Thyroid gland (tissue), 4 donors: ENCODE measurements around the gene TREX2. TPM values are rescaled to one million over a fixed set of nuclear protein-coding genes. Genes with fewer than 3 reads are reported as not detected.

Source experiments
- DNase-seq, 2 donors: peaks; one replicate each; pipeline ENCODE4 v3.0.0-alpha.2; 2019
- H3K27ac ChIP-seq, 3 donors: fragments of 200-600 bp; sonication (generic); 1 replicate in 2 of 3; 2 replicates in 1 of 3; pipeline ENCODE4 v1.5.1; 2016 to 2019; ENCODE audit warnings: mild to moderate bottlenecking in 1 of 3, moderate library complexity in 1 of 3
- H3K27me3 ChIP-seq: fragments of 200-600 bp; sonication (generic); one replicate; pipeline ENCODE4 v1.5.1; 2019
- H3K36me3 ChIP-seq, 2 donors: fragments of 200-600 bp; sonication (generic); one replicate each; pipeline ENCODE4 v1.5.1; 2016 to 2019
- H3K4me1 ChIP-seq, 2 donors: fragments of 200-600 bp; sonication (generic); one replicate each; pipeline ENCODE4 v1.5.1; 2017 to 2019
- H3K4me3 ChIP-seq, 3 donors: fragments of 200-600 bp; sonication (generic); replicated peaks in 1 of 3; 1 replicate in 2 of 3; 2 replicates in 1 of 3; pipeline ENCODE4 v1.5.1; 2016; ENCODE audit warnings: mild to moderate bottlenecking in 1 of 3
- H3K9me3 ChIP-seq: fragments of 200-600 bp; sonication (generic); one replicate; pipeline ENCODE4 v1.5.1; 2017
- POLR2A ChIP-seq, 2 donors: fragments of 450-650 bp; IDR thresholded peaks; one replicate each; pipeline ENCODE4 v1.6.1; 2017; ENCODE audit warnings: antibody characterized with exemption in 2 of 2, mild to moderate bottlenecking in 2 of 2, moderate library complexity in 1 of 2
- WGBS, 2 donors: methylation state at CpG; one replicate each; pipeline ENCODE4 v1.1.5; 2017; 5-methylcytosine and 5-hydroxymethylcytosine counted together
- intact Hi-C: fragments of 100-400 bp; cut with DNase I; formaldehyde crosslinking; loops from one replicate; pipeline ENCODE4 v1.15.1; 2023
- total RNA-seq, 4 donors: library from RNA; depleted of rRNA; stranded (reverse); fragments of >200 nt; gene quantifications; one replicate each; pipeline ENCODE4 v1.2.3, GENCODE V29; 2016
- TF ChIP-seq, protein P1 (sequence below), 6 experiments: fragments of 200-600 bp in 3 of 6; fragments of 450-650 bp in 3 of 6; sonication (generic) in 3 of 6; IDR thresholded peaks; one replicate each; pipeline ENCODE4 v1.5.1; 2016 to 2019; ENCODE audit warnings: antibody characterized with exemption in 6 of 6, mild to moderate bottlenecking in 2 of 6, inconsistent platforms in 1 of 6, moderate library complexity in 1 of 6

The TREX2 gene
- total RNA-seq, 4 donors from 2014 or later: 0.40 to 8.9 (median 3.2) TPM; not detected in 1

- peak overlapping the region; percentile 68 to 76 (median 68) for H3K27ac ChIP-seq
- H3K4me1 ChIP-seq: peaks cover 9 to 23% of the 10 kb centered on the region in 2 donors
- WGBS, 2 donors: 54 to 65% methylated on average over 3 to 4 of the region's 5 CpGs
- no peaks in the 10 kb centered on the region for H3K27me3 ChIP-seq
- no peaks in the 10 kb centered on the region for H3K9me3 ChIP-seq
- no peaks in the 10 kb centered on the region for H3K36me3 ChIP-seq
- TF ChIP-seq, protein P1, sequence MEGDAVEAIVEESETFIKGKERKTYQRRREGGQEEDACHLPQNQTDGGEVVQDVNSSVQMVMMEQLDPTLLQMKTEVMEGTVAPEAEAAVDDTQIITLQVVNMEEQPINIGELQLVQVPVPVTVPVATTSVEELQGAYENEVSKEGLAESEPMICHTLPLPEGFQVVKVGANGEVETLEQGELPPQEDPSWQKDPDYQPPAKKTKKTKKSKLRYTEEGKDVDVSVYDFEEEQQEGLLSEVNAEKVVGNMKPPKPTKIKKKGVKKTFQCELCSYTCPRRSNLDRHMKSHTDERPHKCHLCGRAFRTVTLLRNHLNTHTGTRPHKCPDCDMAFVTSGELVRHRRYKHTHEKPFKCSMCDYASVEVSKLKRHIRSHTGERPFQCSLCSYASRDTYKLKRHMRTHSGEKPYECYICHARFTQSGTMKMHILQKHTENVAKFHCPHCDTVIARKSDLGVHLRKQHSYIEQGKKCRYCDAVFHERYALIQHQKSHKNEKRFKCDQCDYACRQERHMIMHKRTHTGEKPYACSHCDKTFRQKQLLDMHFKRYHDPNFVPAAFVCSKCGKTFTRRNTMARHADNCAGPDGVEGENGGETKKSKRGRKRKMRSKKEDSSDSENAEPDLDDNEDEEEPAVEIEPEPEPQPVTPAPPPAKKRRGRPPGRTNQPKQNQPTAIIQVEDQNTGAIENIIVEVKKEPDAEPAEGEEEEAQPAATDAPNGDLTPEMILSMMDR (IDR thresholded peaks at IDR 0.05): no peak
- no peak for TF ChIP-seq POLR2A (IDR thresholded peaks at IDR 0.05)
- intact Hi-C loops: no loop called here
- no peak overlapping the region for H3K4me3 ChIP-seq
- DNase-seq: peak; percentile 68 to 69
These were observed 18.3 kb upstream of the TREX2 start for GRCh38 chrX:153464116-153464515.

GRCh38 chrX:153463556-153463955 is 17.7 kb upstream of the TREX2 start:
- intact Hi-C loops: no loop called here
- Histone ChIP-seq H3K36me3 (no peaks in the 10 kb centered on the region), H3K4me1 (peaks cover 8 to 19% of the 10 kb centered on the region in 2 donors), H3K4me3 (no peak overlapping the region), H3K27ac (peak overlapping the region; percentile 68 to 76 (median 68)), H3K9me3 (no peaks in the 10 kb centered on the region), H3K27me3 (no peaks in the 10 kb centered on the region)
- DNase-seq: no peak
- TF ChIP-seq, protein P1 (IDR thresholded peaks at IDR 0.05): no peak
- TF ChIP-seq POLR2A (IDR thresholded peaks at IDR 0.05): no peak
- 66 to 76% methylated on average over 9 of the region's 12 CpGs for WGBS, 2 donors

DNA sequence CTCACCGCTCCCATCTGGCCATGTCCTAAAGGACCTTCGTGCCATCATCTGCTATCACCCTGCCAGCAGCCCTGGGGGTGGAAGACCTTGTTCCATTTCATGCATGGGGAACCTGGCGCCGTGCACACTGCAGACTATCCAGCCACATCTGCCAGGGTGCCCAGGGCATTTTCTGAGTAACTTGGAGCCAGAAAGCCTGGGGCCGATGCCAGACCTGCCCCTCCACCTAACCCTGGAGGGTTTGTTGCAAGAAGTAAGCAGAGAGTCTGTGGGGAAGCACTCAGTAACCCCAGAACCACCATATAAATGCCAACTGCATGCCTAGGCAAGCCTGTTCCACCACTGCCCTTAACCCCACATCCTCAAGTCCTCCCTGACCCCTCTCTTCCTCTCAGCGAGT is 17.2 kb upstream of the TREX2 start:
- no peaks in the 10 kb centered on the region for H3K27me3 ChIP-seq
- no peaks in the 10 kb centered on the region for H3K9me3 ChIP-seq
- peak; percentile 89 to 91 for DNase-seq
- H3K4me3 ChIP-seq: no peak overlapping the region
- peak overlapping the region; percentile 28 to 76 (median 68) for H3K27ac ChIP-seq
- H3K36me3 ChIP-seq: no peaks in the 10 kb centered on the region
- H3K4me1 ChIP-seq: peaks cover 8 to 19% of the 10 kb centered on the region in 2 donors
- 31 to 41% methylated on average over 2 to 4 of the region's 6 CpGs for WGBS, 2 donors
- intact Hi-C loops: no loop called here
- TF ChIP-seq, protein P1 (IDR thresholded peaks at IDR 0.05): no peak
- no peak for TF ChIP-seq POLR2A (IDR thresholded peaks at IDR 0.05)

- H3K36me3 ChIP-seq: no peaks in the 10 kb centered on the region
- TF ChIP-seq, protein P1 (IDR thresholded peaks at IDR 0.05): no peak
- no peak for TF ChIP-seq POLR2A (IDR thresholded peaks at IDR 0.05)
- H3K4me1 ChIP-seq: peaks cover 8 to 19% of the 10 kb centered on the region in 2 donors
- H3K27ac ChIP-seq: peak overlapping the region; percentile 28 to 51 (median 45)
- H3K27me3 ChIP-seq: no peaks in the 10 kb centered on the region
- intact Hi-C loops: no loop called here
- 84% methylated on average over 5 of the region's 10 CpGs; no CpG with 5 or more reads in 1 of the 2 donors for WGBS, 2 donors
- DNase-seq: no peak
- H3K4me3 ChIP-seq: no peak overlapping the region
- no peaks in the 10 kb centered on the region for H3K9me3 ChIP-seq
These were observed 16.4 kb upstream of the TREX2 start for GRCh38 chrX:153462291-153462690.

DNA sequence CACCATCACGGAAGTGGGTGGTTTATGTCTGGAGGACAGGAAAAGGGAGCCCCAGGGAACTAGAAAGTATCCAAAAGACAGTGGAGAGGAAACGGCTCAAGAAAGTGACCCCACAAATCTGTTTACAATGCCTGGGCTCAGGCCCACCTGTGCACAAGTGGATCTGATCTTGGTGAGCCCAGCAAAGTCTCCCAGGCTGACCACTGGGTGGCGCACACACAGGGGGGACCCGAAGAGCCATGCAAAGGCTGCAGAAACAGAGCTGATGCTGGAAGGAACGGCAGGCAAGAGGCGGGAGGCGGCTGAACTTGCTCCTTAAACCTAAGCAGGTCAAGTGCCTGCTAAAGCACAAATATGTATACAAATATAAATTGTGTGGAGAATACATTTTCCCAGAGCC is 15.0 kb upstream of the TREX2 start:
- peak; percentile 49 to 50 for DNase-seq
- TF ChIP-seq, protein P1 (IDR thresholded peaks at IDR 0.05): peak in 3 of 6 experiments; percentile 28 to 52 (median 40)
- no peak for TF ChIP-seq POLR2A (IDR thresholded peaks at IDR 0.05)
- H3K4me3 ChIP-seq: no peak overlapping the region
- no peaks in the 10 kb centered on the region for H3K9me3 ChIP-seq
- no peaks in the 10 kb centered on the region for H3K36me3 ChIP-seq
- 48 to 60% methylated on average over 6 to 7 of the region's 7 CpGs for WGBS, 2 donors
- no peak overlapping the region for H3K27ac ChIP-seq
- no peaks in the 10 kb centered on the region for H3K27me3 ChIP-seq
- peaks cover 8 to 19% of the 10 kb centered on the region in 2 donors for H3K4me1 ChIP-seq
- intact Hi-C loops: no loop called here
